CD14-positive monocyte (primary cell): Measurements from ENCODE around the gene GDI2. TPM values are rescaled to one million over a fixed set of nuclear protein-coding genes. Genes with fewer than 3 reads are reported as not detected.

Source experiments
- DNase-seq, 3 donors: peaks; one replicate each; pipeline ENCODE4 v3.0.0-alpha.2; 2011 to 2022
- H2AFZ ChIP-seq: 2 replicates; pipeline ENCODE4 v1.6.0; 2012; ENCODE audit warnings: mild to moderate bottlenecking, low read depth, low read length, inconsistent platforms; ENCODE audit not compliant: insufficient read depth, poor library complexity, severe bottlenecking
- H3K27ac ChIP-seq, 2 donors: 1 replicate in 1 of 2; 2 replicates in 1 of 2; pipeline ENCODE4 v1.5.1; 2012 to 2013; ENCODE audit warnings: low read length in 2 of 2, control low read depth in 1 of 2, inconsistent platforms in 1 of 2, low read depth in 1 of 2, mild to moderate bottlenecking in 1 of 2
- H3K27me3 ChIP-seq, 2 donors: one replicate each; pipeline versions ENCODE4 v1.6.0 to v1.6.1; 2011 to 2013; ENCODE audit warnings: low read length in 2 of 2; ENCODE audit not compliant: control insufficient read depth in 2 of 2, insufficient read depth in 2 of 2
- H3K36me3 ChIP-seq, 2 donors: replicated peaks in 1 of 2; 1 replicate in 1 of 2; 2 replicates in 1 of 2; pipeline versions ENCODE4 v1.5.1 to v1.6.1; 2012 to 2013; ENCODE audit warnings: low read length in 2 of 2, control low read depth in 1 of 2, inconsistent platforms in 1 of 2, mild to moderate bottlenecking in 1 of 2; ENCODE audit not compliant: insufficient read depth in 2 of 2, control insufficient read depth in 1 of 2
- H3K4me1 ChIP-seq, 2 donors: 1 replicate in 1 of 2; 2 replicates in 1 of 2; pipeline versions ENCODE4 v1.5.1 to v1.6.1; 2012 to 2013; ENCODE audit warnings: low read length in 2 of 2, control low read depth in 1 of 2, inconsistent platforms in 1 of 2, mild to moderate bottlenecking in 1 of 2, moderate library complexity in 1 of 2; ENCODE audit not compliant: insufficient read depth in 2 of 2, control insufficient read depth in 1 of 2
- H3K4me2 ChIP-seq: replicated peaks from 2 replicates; pipeline ENCODE3; 2012; ENCODE audit warnings: low read length, moderate library complexity, mild to moderate bottlenecking; ENCODE audit not compliant: poor library complexity, severe bottlenecking; ENCODE audit errors: extremely low read depth
- H3K4me3 ChIP-seq, 3 experiments: fragments of 200-600 bp in 1 of 3; sonication (generic) in 1 of 3; replicated peaks in 1 of 3; 1 replicate in 2 of 3; 2 replicates in 1 of 3; pipeline ENCODE4 v1.5.1; 2011 to 2013; ENCODE audit warnings: low read length in 3 of 3, mild to moderate bottlenecking in 3 of 3, control low read depth in 2 of 3, low read depth in 2 of 3, inconsistent platforms in 1 of 3, moderate library complexity in 1 of 3
- H3K79me2 ChIP-seq: 2 replicates; pipeline ENCODE4 v1.6.0; 2012; ENCODE audit warnings: mild to moderate bottlenecking, control low read depth, inconsistent platforms, low read length, moderate library complexity; ENCODE audit not compliant: insufficient read depth
- H3K9ac ChIP-seq: 2 replicates; pipeline ENCODE4 v1.6.0; 2017; ENCODE audit warnings: low read length, mild to moderate bottlenecking; ENCODE audit not compliant: insufficient read depth, poor library complexity, severe bottlenecking
- H3K9me3 ChIP-seq, 2 donors: replicated peaks in 1 of 2; 1 replicate in 1 of 2; 2 replicates in 1 of 2; pipeline versions ENCODE4 v1.5.1 to v1.6.1; 2012 to 2013; ENCODE audit warnings: low read length in 2 of 2, control low read depth in 1 of 2; ENCODE audit not compliant: control insufficient read depth in 1 of 2, insufficient read depth in 1 of 2
- H4K20me1 ChIP-seq: 2 replicates; pipeline ENCODE4 v1.6.0; 2012; ENCODE audit warnings: mild to moderate bottlenecking, low read length, control low read depth, moderate library complexity; ENCODE audit not compliant: insufficient read depth
- H3K27ac Mint-ChIP-seq, 7 donors: one replicate each; pipeline ENCODE4 v1.8.0; 2020; ENCODE audit warnings: mild to moderate bottlenecking in 7 of 7, mixed read lengths in 7 of 7, moderate library complexity in 6 of 7, inconsistent platforms in 2 of 7
- H3K27me3 Mint-ChIP-seq, 3 donors: one replicate each; pipeline ENCODE4 v1.8.0; 2021 to 2022; ENCODE audit warnings: low read depth in 3 of 3, mild to moderate bottlenecking in 3 of 3, mixed read lengths in 3 of 3, moderate library complexity in 3 of 3, inconsistent platforms in 1 of 3
- H3K36me3 Mint-ChIP-seq, 2 donors: one replicate each; pipeline ENCODE4 v1.8.0; 2020; ENCODE audit warnings: mixed read lengths in 2 of 2, inconsistent platforms in 1 of 2, mild to moderate bottlenecking in 1 of 2
- H3K4me1 Mint-ChIP-seq: one replicate; pipeline ENCODE4 v1.8.0; 2020; ENCODE audit warnings: mild to moderate bottlenecking, mixed read lengths
- H3K4me3 Mint-ChIP-seq, 2 donors: one replicate each; pipeline ENCODE4 v1.8.0; 2020; ENCODE audit warnings: mild to moderate bottlenecking in 2 of 2, mixed read lengths in 2 of 2, moderate library complexity in 1 of 2
- H3K9me3 Mint-ChIP-seq, 7 donors: one replicate each; pipeline ENCODE4 v1.8.0; 2020 to 2022; ENCODE audit warnings: mixed read lengths in 7 of 7, mild to moderate bottlenecking in 6 of 7, moderate library complexity in 6 of 7, inconsistent platforms in 2 of 7
- WGBS: methylation state at CpG from one replicate; pipeline ENCODE4 v1.1.5; 2013; ENCODE audit warnings: missing lambda C conversion rate; ENCODE audit not compliant: insufficient coverage; 5-methylcytosine and 5-hydroxymethylcytosine counted together
- intact Hi-C, 2 donors: fragments of 100-400 bp; cut with micrococcal nuclease; formaldehyde crosslinking; loops; one replicate each; pipeline versions ENCODE4 v1.15.0 to v1.15.1; 2023
- polyA minus RNA-seq: library from RNA; depleted of rRNA, polyadenylated mRNA; stranded (reverse); fragments of >200 nt; gene quantifications from 2 replicates; pipeline ENCODE4 v1.2.3, GENCODE V29; 2012
- polyA plus RNA-seq, 3 donors: library from polyadenylated mRNA; depleted of rRNA in 1 of 3; unstranded in 2 of 3; stranded (reverse) in 1 of 3; fragments of 300-500 nt in 2 of 3; fragments of >200 nt in 1 of 3; fragmentation: Illumina TruSeq in 2 of 3; gene quantifications; 1 replicate in 2 of 3; 2 replicates in 1 of 3; pipeline ENCODE4 v1.2.3, GENCODE V29; 2012 to 2021
- total RNA-seq, 12 experiments: library from RNA in 1 of 12; stranded (reverse) in 1 of 12; fragments of 120-200 nt in 1 of 12; gene quantifications; one replicate each; pipeline ENCODE4 v1.2.4 and lab custom pipeline; 2013 to 2026; ENCODE audit warnings: mixed read lengths in 6 of 12, inconsistent platforms in 1 of 12
- TF ChIP-seq, protein P1 (sequence below): fragments of 200-600 bp; IDR thresholded peaks from one replicate; pipeline ENCODE4 v1.8.0; 2022; ENCODE audit warnings: antibody characterized with exemption, mild to moderate bottlenecking

GDI2 gene
- total RNA-seq (2013): 392 TPM
- 100 to 1,000 TPM; 100 to 320 (median 316) TPM for polyA plus RNA-seq
- polyA minus RNA-seq: 161 and 215 TPM in 2 replicates
- 222 to 570 (median 392) reads per million in 11 experiments for total RNA-seq (lab: John Stamatoyannopoulos, UW)

- Mint-ChIP-seq H3K27me3 (peaks cover 0 to 2% (median 0%) of the 10 kb centered on the region in 3 donors), H3K36me3 (peaks cover 0 to 6% of the 10 kb centered on the region in 2 donors), H3K27ac (peak within 1 kb of the TSS; percentile 86 to 96 (median 96)), H3K4me1 (peaks cover 59% of the 10 kb centered on the region), H3K9me3 (no peaks in the 10 kb centered on the region), H3K4me3 (peak within 1 kb of the TSS; percentile 81 to 93)
- H3K79me2 ChIP-seq: peaks cover 62% of the 10 kb centered on the region
- peak within 1 kb of the TSS; percentile 88 to 97 for H3K27ac ChIP-seq
- intact Hi-C loops: loop anchor here (2.0 to 10.0 kb wide), 5 partner anchors 39 to 129 kb away; partner anchors contain the start of genes ANKRD16 (in 1 of the 2), FBH1 (in 1 of the 2) and TASOR2 (in 1 of the 2)
- peak within 1 kb of the TSS; percentile 89 to 96 (median 96) for H3K4me3 ChIP-seq
- TF ChIP-seq, protein P1, sequence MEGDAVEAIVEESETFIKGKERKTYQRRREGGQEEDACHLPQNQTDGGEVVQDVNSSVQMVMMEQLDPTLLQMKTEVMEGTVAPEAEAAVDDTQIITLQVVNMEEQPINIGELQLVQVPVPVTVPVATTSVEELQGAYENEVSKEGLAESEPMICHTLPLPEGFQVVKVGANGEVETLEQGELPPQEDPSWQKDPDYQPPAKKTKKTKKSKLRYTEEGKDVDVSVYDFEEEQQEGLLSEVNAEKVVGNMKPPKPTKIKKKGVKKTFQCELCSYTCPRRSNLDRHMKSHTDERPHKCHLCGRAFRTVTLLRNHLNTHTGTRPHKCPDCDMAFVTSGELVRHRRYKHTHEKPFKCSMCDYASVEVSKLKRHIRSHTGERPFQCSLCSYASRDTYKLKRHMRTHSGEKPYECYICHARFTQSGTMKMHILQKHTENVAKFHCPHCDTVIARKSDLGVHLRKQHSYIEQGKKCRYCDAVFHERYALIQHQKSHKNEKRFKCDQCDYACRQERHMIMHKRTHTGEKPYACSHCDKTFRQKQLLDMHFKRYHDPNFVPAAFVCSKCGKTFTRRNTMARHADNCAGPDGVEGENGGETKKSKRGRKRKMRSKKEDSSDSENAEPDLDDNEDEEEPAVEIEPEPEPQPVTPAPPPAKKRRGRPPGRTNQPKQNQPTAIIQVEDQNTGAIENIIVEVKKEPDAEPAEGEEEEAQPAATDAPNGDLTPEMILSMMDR: no peak
- H3K4me1 ChIP-seq: peaks cover 47 to 62% of the 10 kb centered on the region in 2 donors
- H3K36me3 ChIP-seq: peaks cover 0 to 4% of the 10 kb centered on the region in 2 donors
- H2AFZ ChIP-seq: peak within 1 kb of the TSS; percentile 82
- H3K27me3 ChIP-seq: no peaks in the 10 kb centered on the region
- WGBS: under 1% methylated on average over 72 of the region's 77 CpGs
- H3K9me3 ChIP-seq: no peaks in the 10 kb centered on the region
- H4K20me1 ChIP-seq: peaks cover 39% of the 10 kb centered on the region
- H3K9ac ChIP-seq: peak within 1 kb of the TSS; percentile 98
- peak within 1 kb of the TSS; percentile 92 for H3K4me2 ChIP-seq
- peak; percentile 96 for DNase-seq
Observed at GRCh38 chr10:5813341-5814109, at the start of gene GDI2. TSS of gene GDI2 (minus strand) at chr10:5813434. CDS start at chr10:5813258, 176 bp downstream.

GRCh38 chr10:5862360-5862961 is 49.2 kb upstream of the GDI2 start:
- intact Hi-C loops: no loop called here
- H3K27ac ChIP-seq: no peak overlapping the region
- H3K4me2 ChIP-seq: no peak overlapping the region
- DNase-seq: no peak
- no peaks in the 10 kb centered on the region for H3K27me3 ChIP-seq
- Mint-ChIP-seq H3K27ac (no peak overlapping the region), H3K27me3 (peaks cover 0 to 5% (median 2%) of the 10 kb centered on the region in 3 donors), H3K4me3 (no peak overlapping the region), H3K9me3 (peaks cover 0 to 9% (median 3%) of the 10 kb centered on the region in 7 donors), H3K4me1 (peaks cover 23% of the 10 kb centered on the region), H3K36me3 (peaks cover 0 to 2% of the 10 kb centered on the region in 2 donors)
- 96% methylated on average over 5 of the region's 7 CpGs for WGBS
- H3K79me2 ChIP-seq: no peaks in the 10 kb centered on the region
- peaks cover 16 to 21% of the 10 kb centered on the region in 2 donors for H3K4me1 ChIP-seq
- H3K9ac ChIP-seq: no peak overlapping the region
- TF ChIP-seq, protein P1: no peak
- peaks cover 0 to 4% of the 10 kb centered on the region in 2 donors for H3K9me3 ChIP-seq
- H4K20me1 ChIP-seq: no peaks in the 10 kb centered on the region
- H3K36me3 ChIP-seq: no peaks in the 10 kb centered on the region
- H2AFZ ChIP-seq: no peak overlapping the region
- no peak overlapping the region for H3K4me3 ChIP-seq
